Caco-2 (cell line): Measurements from ENCODE around the gene FBN3. TPM values are rescaled to one million over a fixed set of nuclear protein-coding genes. Genes with fewer than 3 reads are reported as not detected.

Experiments used
- BruUV-seq: library from RNA; stranded (reverse); fragments of 400-500 nt; replicated peaks from 2 replicates; lab custom pipeline; 2021; lab: Mats Ljungman, UMichigan
- CTCF ChIA-PET: fragments of 300-600 bp; sonication (Branson Sonifier 250); formaldehyde crosslinking; loops from one replicate; lab custom pipeline; 2022; ENCODE audit warnings: antibody characterized with exemption; lab: Charles Lee
- POLR2A ChIA-PET: fragments of 300-600 bp; sonication (Branson Sonifier 250); formaldehyde crosslinking; loops from one replicate; lab custom pipeline; 2022; ENCODE audit warnings: antibody characterized with exemption; lab: Charles Lee
- DNase-seq, 2 experiments: peaks; one replicate each; pipeline versions ENCODE4 v3.0.0 to v3.0.0-alpha.2; 2020 to 2022
- H3K27me3 ChIP-seq: replicated peaks from 2 replicates; pipeline ENCODE4 v1.6.0; 2011; ENCODE audit warnings: low read length; ENCODE audit not compliant: control insufficient read depth, insufficient read depth
- H3K36me3 ChIP-seq: 2 replicates; pipeline ENCODE4 v1.5.1; 2011; ENCODE audit warnings: low read length; ENCODE audit not compliant: control insufficient read depth, insufficient read depth
- H3K4me1 ChIP-seq: fragments of 250-450 bp; sonication (Bioruptor Pico); 2 replicates; pipeline ENCODE4 v1.5.1; 2020; ENCODE audit warnings: mild to moderate bottlenecking
- H3K4me3 ChIP-seq: 2 replicates; pipeline ENCODE4 v1.5.1; 2011; ENCODE audit warnings: low read depth, mild to moderate bottlenecking, control low read depth, low read length
- H3K9me3 ChIP-seq: fragments of 250-450 bp; sonication (Bioruptor Pico); 2 replicates; pipeline ENCODE4 v1.5.1; 2020; ENCODE audit warnings: mild to moderate bottlenecking, moderate library complexity
- H3K27ac Mint-ChIP-seq: one replicate; pipeline ENCODE4 v1.8.0; 2022; ENCODE audit warnings: mixed read lengths; ENCODE audit not compliant: unreplicated experiment
- H3K27me3 Mint-ChIP-seq: one replicate; pipeline ENCODE4 v1.8.0; 2022; ENCODE audit warnings: mixed read lengths; ENCODE audit not compliant: insufficient read depth, unreplicated experiment
- H3K36me3 Mint-ChIP-seq: one replicate; pipeline ENCODE4 v1.8.0; 2022; ENCODE audit warnings: mild to moderate bottlenecking, mixed read lengths; ENCODE audit not compliant: insufficient read depth, unreplicated experiment
- H3K4me1 Mint-ChIP-seq: one replicate; pipeline ENCODE4 v1.8.0; 2022; ENCODE audit warnings: low read depth, mixed read lengths; ENCODE audit not compliant: unreplicated experiment
- H3K4me3 Mint-ChIP-seq: one replicate; pipeline ENCODE4 v1.8.0; 2022; ENCODE audit warnings: mild to moderate bottlenecking, moderate library complexity, mixed read lengths; ENCODE audit not compliant: unreplicated experiment
- H3K9me3 Mint-ChIP-seq: one replicate; pipeline ENCODE4 v1.8.0; 2022; ENCODE audit warnings: mixed read lengths; ENCODE audit not compliant: unreplicated experiment
- intact Hi-C: fragments of 100-400 bp; cut with micrococcal nuclease; formaldehyde crosslinking; loops from one replicate; pipeline ENCODE4 v1.10.0; 2022; ENCODE audit not compliant: unreplicated experiment
- total RNA-seq: library from RNA; stranded (reverse); gene quantifications from 2 replicates; pipeline ENCODE4 v1.2.3, GENCODE V29; 2022
- TF ChIP-seq, protein P1 (sequence below), 2 experiments: fragments of 200-600 bp in 1 of 2; IDR thresholded peaks; 1 replicate in 1 of 2; 2 replicates in 1 of 2; pipeline versions ENCODE4 v1.5.1 to v1.8.0; 2011 to 2022; ENCODE audit warnings: antibody characterized with exemption in 1 of 2, control low read depth in 1 of 2, inconsistent platforms in 1 of 2, low read depth in 1 of 2, low read length in 1 of 2, mild to moderate bottlenecking in 1 of 2, moderate library complexity in 1 of 2; ENCODE audit not compliant: insufficient read depth in 1 of 2, severe bottlenecking in 1 of 2, unreplicated experiment in 1 of 2

FBN3 gene
- total RNA-seq, 1 experiment from 2014 or later, result 16.4 TPM

DNA sequence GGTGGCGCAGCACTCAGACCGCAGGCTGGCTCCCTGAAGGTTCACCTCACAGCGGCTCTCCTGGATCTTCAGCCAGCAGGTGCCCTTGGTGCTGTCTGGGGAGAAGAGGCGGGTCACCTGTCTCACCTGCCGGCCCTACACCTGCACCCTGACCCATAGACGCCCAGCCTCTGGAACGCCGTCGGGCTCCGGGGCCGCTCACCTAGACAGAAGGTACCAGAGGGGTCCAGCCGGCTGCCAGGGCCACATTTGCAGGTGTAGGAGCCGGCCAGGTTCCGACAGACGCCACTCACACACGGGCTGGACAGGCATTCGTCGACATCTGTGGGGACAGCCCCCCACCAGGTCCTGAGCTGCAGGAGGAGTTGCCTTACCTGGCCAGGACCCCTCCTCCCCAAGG lies 22.9 kb downstream of the FBN3 start:
- Histone ChIP-seq H3K4me1 (no peaks in the 10 kb centered on the region), H3K27me3 (no peaks in the 10 kb centered on the region), H3K4me3 (no peak overlapping the region), H3K9me3 (no peaks in the 10 kb centered on the region), H3K36me3 (no peaks in the 10 kb centered on the region; the same call in 1 of the 2 replicates)
- CTCF ChIA-PET, result no interaction called here
- POLR2A ChIA-PET, result no interaction called here
- TF ChIP-seq, protein P1, sequence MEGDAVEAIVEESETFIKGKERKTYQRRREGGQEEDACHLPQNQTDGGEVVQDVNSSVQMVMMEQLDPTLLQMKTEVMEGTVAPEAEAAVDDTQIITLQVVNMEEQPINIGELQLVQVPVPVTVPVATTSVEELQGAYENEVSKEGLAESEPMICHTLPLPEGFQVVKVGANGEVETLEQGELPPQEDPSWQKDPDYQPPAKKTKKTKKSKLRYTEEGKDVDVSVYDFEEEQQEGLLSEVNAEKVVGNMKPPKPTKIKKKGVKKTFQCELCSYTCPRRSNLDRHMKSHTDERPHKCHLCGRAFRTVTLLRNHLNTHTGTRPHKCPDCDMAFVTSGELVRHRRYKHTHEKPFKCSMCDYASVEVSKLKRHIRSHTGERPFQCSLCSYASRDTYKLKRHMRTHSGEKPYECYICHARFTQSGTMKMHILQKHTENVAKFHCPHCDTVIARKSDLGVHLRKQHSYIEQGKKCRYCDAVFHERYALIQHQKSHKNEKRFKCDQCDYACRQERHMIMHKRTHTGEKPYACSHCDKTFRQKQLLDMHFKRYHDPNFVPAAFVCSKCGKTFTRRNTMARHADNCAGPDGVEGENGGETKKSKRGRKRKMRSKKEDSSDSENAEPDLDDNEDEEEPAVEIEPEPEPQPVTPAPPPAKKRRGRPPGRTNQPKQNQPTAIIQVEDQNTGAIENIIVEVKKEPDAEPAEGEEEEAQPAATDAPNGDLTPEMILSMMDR (IDR thresholded peaks at IDR 0.05; ENCODE audit: insufficient read depth in 1 of 2, low read depth in 1 of 2, low read length in 1 of 2, severe bottlenecking in 1 of 2, unreplicated experiment in 1 of 2), result no peak
- peaks cover 13% of the 10 kb centered on the region for H3K36me3 Mint-ChIP-seq
- H3K4me3 Mint-ChIP-seq, result no peak overlapping the region
- BruUV-seq, result no TSS peak
- no peak overlapping the region for H3K27ac Mint-ChIP-seq
- no peak for DNase-seq
- H3K27me3 Mint-ChIP-seq, result no peaks in the 10 kb centered on the region
- intact Hi-C loops, result no loop called here
- H3K4me1 Mint-ChIP-seq, result no peaks in the 10 kb centered on the region
- H3K9me3 Mint-ChIP-seq, result no peaks in the 10 kb centered on the region

DNA sequence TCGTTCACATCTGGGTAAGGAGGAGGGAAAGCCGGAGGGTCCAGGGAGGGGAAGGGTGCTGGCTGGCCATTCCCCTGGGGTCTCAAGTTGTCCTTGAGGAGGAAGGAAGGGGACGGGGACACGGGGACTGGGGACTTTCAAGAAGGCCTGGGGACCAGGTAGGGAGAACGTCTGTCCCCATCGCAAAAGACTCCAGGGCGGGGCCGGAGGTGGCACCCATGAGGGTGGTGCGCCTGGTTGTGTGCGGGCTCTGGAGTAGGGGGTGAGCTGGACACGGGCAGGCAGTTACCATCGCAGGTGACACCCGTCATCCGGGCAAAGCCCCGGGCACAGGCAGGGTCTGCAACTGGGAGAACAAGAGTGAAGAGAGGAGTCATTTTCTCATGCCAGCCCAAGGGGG lies 23.4 kb downstream of the FBN3 start:
- BruUV-seq, result no TSS peak
- TF ChIP-seq, protein P1 (IDR thresholded peaks at IDR 0.05; ENCODE audit: insufficient read depth in 1 of 2, low read depth in 1 of 2, low read length in 1 of 2, severe bottlenecking in 1 of 2, unreplicated experiment in 1 of 2), result no peak
- intact Hi-C loops, result no loop called here
- H3K27ac Mint-ChIP-seq, result no peak overlapping the region
- no peaks in the 10 kb centered on the region for H3K4me1 Mint-ChIP-seq
- Histone ChIP-seq H3K4me1 (no peaks in the 10 kb centered on the region), H3K36me3 (no peaks in the 10 kb centered on the region; the same call in 1 of the 2 replicates), H3K4me3 (no peak overlapping the region), H3K27me3 (no peaks in the 10 kb centered on the region), H3K9me3 (no peaks in the 10 kb centered on the region)
- CTCF ChIA-PET, result no interaction called here
- peaks cover 13% of the 10 kb centered on the region for H3K36me3 Mint-ChIP-seq
- no peak for DNase-seq
- no peak overlapping the region for H3K4me3 Mint-ChIP-seq
- no peaks in the 10 kb centered on the region for H3K27me3 Mint-ChIP-seq
- POLR2A ChIA-PET, result no interaction called here
- H3K9me3 Mint-ChIP-seq, result no peaks in the 10 kb centered on the region

DNA sequence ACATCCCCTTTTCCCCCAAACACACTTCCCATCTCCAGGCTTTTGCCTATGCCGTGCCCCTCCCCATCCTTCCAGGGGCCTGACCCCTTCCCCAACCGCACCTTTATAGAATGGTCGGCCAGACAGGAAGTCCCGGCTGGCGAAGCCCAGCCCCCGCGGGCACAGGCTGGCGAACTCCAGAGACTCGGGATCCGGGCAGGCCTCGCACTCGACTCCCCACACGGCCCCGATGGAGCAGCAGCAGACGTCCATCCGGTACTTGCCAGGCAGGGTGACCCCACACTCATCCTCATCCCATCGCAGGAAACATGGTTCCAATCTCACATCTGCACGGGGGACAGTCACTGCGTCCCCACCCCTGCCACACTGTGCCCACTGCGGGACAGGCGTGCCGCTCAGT lies 25.7 kb downstream of the FBN3 start:
- no peak for DNase-seq
- no peaks in the 10 kb centered on the region for H3K9me3 Mint-ChIP-seq
- TF ChIP-seq, protein P1 (IDR thresholded peaks at IDR 0.05; ENCODE audit: insufficient read depth in 1 of 2, low read depth in 1 of 2, low read length in 1 of 2, severe bottlenecking in 1 of 2, unreplicated experiment in 1 of 2), result no peak
- intact Hi-C loops, result no loop called here
- no peak overlapping the region for H3K4me3 Mint-ChIP-seq
- Histone ChIP-seq H3K27me3 (no peaks in the 10 kb centered on the region), H3K4me1 (no peaks in the 10 kb centered on the region), H3K4me3 (no peak overlapping the region), H3K9me3 (no peaks in the 10 kb centered on the region), H3K36me3 (no peaks in the 10 kb centered on the region)
- H3K36me3 Mint-ChIP-seq, result peaks cover 12% of the 10 kb centered on the region
- no TSS peak for BruUV-seq
- H3K4me1 Mint-ChIP-seq, result no peaks in the 10 kb centered on the region
- H3K27me3 Mint-ChIP-seq, result no peaks in the 10 kb centered on the region
- POLR2A ChIA-PET, result no interaction called here
- H3K27ac Mint-ChIP-seq, result no peak overlapping the region
- CTCF ChIA-PET, result no interaction called here
